ENCODE data around the gene DMTF1. TPM values are rescaled to one million over a fixed set of nuclear protein-coding genes. Genes with fewer than 3 reads are reported as not detected.

Gene DMTF1
- total and polyA plus RNA-seq, 10 of the 15 experiments (the other 5 are each of a cell fraction or from before 2014, with no cell fraction given), result 24.3 to 191 (median 72.0) TPM

DNA sequence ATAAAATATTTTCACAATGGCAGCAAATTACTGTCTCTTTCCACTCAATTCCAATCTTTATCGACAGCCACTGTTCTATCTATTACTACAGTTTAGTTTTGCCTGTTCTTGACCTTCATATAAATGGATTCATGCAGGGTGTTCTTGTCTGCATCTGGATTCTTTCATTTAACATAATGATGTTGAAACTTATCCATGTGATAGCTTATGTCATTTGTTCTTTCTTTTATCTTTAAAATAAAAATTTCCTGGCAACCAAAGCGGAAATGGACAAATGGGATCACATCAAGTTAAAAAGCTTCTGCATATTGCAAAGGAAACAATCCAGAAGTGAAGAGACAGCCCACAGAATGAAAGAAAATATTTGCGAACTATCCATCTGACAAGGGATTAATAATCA is 20.5 kb upstream of the DMTF1 start:
- ChIA-PET CTCF (interaction anchor here (1.0 kb wide), 1 partner anchor 23 kb away, joined by 3 read pairs; no protein-coding TSS in a partner anchor), RAD21 (ENCODE audit: unreplicated experiment) (no interaction called here), POLR2A (no interaction called here), SMC1A (ENCODE audit: uncharacterized antibody, unreplicated experiment) (no interaction called here)
- Histone ChIP-seq H3K27ac (ENCODE audit: control insufficient read depth, insufficient read depth) (no peak overlapping the region), H3K4me1 (ENCODE audit: control insufficient read depth, insufficient read depth, low read length) (peaks cover 27% of the 10 kb centered on the region), H3K9ac (ENCODE audit: control insufficient read depth, insufficient read depth, low read length) (no peak overlapping the region), H3K79me2 (ENCODE audit: control insufficient read depth, insufficient read depth, low read length) (no peaks in the 10 kb centered on the region), H2AFZ (ENCODE audit: control insufficient read depth, low read depth, low read length) (no peak overlapping the region), H3K9me3 (replicated peaks; ENCODE audit: control insufficient read depth, insufficient read depth, low read length) (no peaks in the 10 kb centered on the region; the same call in 2 of the 3 replicates), H4K20me1 (ENCODE audit: control insufficient read depth, insufficient read depth) (no peaks in the 10 kb centered on the region), H3K4me2 (ENCODE audit: control insufficient read depth, insufficient read depth) (no peak overlapping the region), H3K36me3 (ENCODE audit: control insufficient read depth in 2 of 2, insufficient read depth in 2 of 2, low read length in 1 of 2) (no peaks in the 10 kb centered on the region), H3K27me3 (replicated peaks in 1 of 2; ENCODE audit: control insufficient read depth in 2 of 2, insufficient read depth in 2 of 2, low read length in 1 of 2) (no peaks in the 10 kb centered on the region), H3K4me3 (no peak overlapping the region)
- FAIRE-seq, result no peak
- in situ Hi-C loops (cut with MboI), result no loop called here
- ATAC-seq, result no peak
- WGBS (ENCODE audit: insufficient coverage, insufficient replicate concordance, low lambda C conversion rate, missing lambda C conversion rate), result 96% methylated on average over 3 of the region's 3 CpGs
- TF ChIP-seq GATAD2B (conservative IDR thresholded peaks at IDR 0.05; ENCODE audit: low read depth) (no peak), ZNF384 (IDR thresholded peaks at IDR 0.05; ENCODE audit: borderline replicate concordance, low read depth, low read length) (no peak)
- TF ChIP-seq, protein P1, sequence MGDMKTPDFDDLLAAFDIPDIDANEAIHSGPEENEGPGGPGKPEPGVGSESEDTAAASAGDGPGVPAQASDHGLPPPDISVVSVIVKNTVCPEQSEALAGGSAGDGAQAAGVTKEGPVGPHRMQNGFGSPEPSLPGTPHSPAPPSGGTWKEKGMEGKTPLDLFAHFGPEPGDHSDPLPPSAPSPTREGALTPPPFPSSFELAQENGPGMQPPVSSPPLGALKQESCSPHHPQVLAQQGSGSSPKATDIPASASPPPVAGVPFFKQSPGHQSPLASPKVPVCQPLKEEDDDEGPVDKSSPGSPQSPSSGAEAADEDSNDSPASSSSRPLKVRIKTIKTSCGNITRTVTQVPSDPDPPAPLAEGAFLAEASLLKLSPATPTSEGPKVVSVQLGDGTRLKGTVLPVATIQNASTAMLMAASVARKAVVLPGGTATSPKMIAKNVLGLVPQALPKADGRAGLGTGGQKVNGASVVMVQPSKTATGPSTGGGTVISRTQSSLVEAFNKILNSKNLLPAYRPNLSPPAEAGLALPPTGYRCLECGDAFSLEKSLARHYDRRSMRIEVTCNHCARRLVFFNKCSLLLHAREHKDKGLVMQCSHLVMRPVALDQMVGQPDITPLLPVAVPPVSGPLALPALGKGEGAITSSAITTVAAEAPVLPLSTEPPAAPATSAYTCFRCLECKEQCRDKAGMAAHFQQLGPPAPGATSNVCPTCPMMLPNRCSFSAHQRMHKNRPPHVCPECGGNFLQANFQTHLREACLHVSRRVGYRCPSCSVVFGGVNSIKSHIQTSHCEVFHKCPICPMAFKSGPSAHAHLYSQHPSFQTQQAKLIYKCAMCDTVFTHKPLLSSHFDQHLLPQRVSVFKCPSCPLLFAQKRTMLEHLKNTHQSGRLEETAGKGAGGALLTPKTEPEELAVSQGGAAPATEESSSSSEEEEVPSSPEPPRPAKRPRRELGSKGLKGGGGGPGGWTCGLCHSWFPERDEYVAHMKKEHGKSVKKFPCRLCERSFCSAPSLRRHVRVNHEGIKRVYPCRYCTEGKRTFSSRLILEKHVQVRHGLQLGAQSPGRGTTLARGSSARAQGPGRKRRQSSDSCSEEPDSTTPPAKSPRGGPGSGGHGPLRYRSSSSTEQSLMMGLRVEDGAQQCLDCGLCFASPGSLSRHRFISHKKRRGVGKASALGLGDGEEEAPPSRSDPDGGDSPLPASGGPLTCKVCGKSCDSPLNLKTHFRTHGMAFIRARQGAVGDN (IDR thresholded peaks at IDR 0.05), result no peak
- DNase-seq (ENCODE audit: low read depth, low spot score), result no peak
- BruUV-seq (replicated peaks), result no TSS peak
- intact Hi-C loops (cut with micrococcal nuclease; ENCODE audit: unreplicated experiment), result no loop called here

DNA sequence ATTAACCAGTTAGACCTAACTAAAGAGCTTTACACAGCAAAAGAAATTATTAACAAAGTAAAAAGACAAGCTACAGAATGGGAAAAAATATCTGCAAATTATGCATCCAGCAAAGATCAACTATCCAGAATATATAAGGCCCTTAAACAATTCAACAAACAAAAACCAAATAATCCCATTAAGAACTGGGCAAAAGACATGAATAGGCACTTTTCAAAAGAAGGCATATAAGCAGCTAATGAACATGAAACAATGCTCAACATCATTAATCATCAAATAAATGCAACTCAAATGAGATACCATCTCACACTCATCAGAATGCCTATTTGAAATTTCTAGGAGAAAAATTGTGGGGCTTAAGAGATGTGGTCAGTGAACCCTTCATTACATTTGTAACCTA is 15.0 kb upstream of the DMTF1 start:
- H3K4me1 ChIP-seq (ENCODE audit: control insufficient read depth, insufficient read depth, low read length), result peaks cover 3% of the 10 kb centered on the region; the same call in 1 of the 2 replicates
- no peaks in the 10 kb centered on the region for H3K36me3 ChIP-seq (ENCODE audit: control insufficient read depth in 2 of 2, insufficient read depth in 2 of 2, low read length in 1 of 2)
- no peak overlapping the region for H3K4me3 ChIP-seq
- no peaks in the 10 kb centered on the region for H3K79me2 ChIP-seq (ENCODE audit: control insufficient read depth, insufficient read depth, low read length)
- ChIA-PET SMC1A (ENCODE audit: uncharacterized antibody, unreplicated experiment) (interaction anchor here (1.3 to 1.9 kb wide), 2 partner anchors 11 to 16 kb away, joined by 3 to 4 read pairs; no protein-coding TSS in a partner anchor), CTCF (interaction anchor here (0.9 kb wide), 1 partner anchor 13 kb away, joined by 3 read pairs; no protein-coding TSS in a partner anchor), POLR2A (no interaction called here), RAD21 (ENCODE audit: unreplicated experiment) (interaction anchor here (1.0 kb wide), 1 partner anchor 11 kb away, joined by 3 read pairs; no protein-coding TSS in a partner anchor)
- ATAC-seq, result no peak
- H3K9me3 ChIP-seq (replicated peaks; ENCODE audit: control insufficient read depth, insufficient read depth, low read length), result no peaks in the 10 kb centered on the region
- intact Hi-C loops (cut with micrococcal nuclease; ENCODE audit: unreplicated experiment) (no loop called here), in situ Hi-C loops (cut with MboI) (no loop called here)
- H3K4me2 ChIP-seq (ENCODE audit: control insufficient read depth, insufficient read depth), result no peak overlapping the region
- H3K9ac ChIP-seq (ENCODE audit: control insufficient read depth, insufficient read depth, low read length), result no peak overlapping the region
- FAIRE-seq, result no peak
- no peak overlapping the region for H2AFZ ChIP-seq (ENCODE audit: control insufficient read depth, low read depth, low read length)
- no peaks in the 10 kb centered on the region for H4K20me1 ChIP-seq (ENCODE audit: control insufficient read depth, insufficient read depth)
- no peak for DNase-seq (ENCODE audit: low read depth, low spot score)
- H3K27me3 ChIP-seq (replicated peaks in 1 of 2; ENCODE audit: control insufficient read depth in 2 of 2, insufficient read depth in 2 of 2, low read length in 1 of 2), result no peaks in the 10 kb centered on the region
- H3K27ac ChIP-seq (ENCODE audit: control insufficient read depth, insufficient read depth), result no peak overlapping the region
- no TSS peak for BruUV-seq (replicated peaks)
- TF ChIP-seq SRF (IDR thresholded peaks at IDR 0.05; ENCODE audit: low read depth in 2 of 2, low read length in 2 of 2) (no peak), TAF1 (IDR thresholded peaks at IDR 0.05; ENCODE audit: borderline replicate concordance, low read depth, low read length) (no peak), MTA2 (IDR thresholded peaks at IDR 0.05; ENCODE audit: low read depth) (no peak), ATF7 (IDR thresholded peaks at IDR 0.05; ENCODE audit: low read depth) (no peak), SUZ12 (IDR thresholded peaks at IDR 0.05; ENCODE audit: unreplicated experiment) (no peak), NR2C1 (IDR thresholded peaks at IDR 0.05) (no peak), HDAC6 (IDR thresholded peaks at IDR 0.05; ENCODE audit: unreplicated experiment) (no peak), CHD4 (IDR thresholded peaks at IDR 0.05) (no peak), NFIC (IDR thresholded peaks at IDR 0.05; ENCODE audit: low read depth, low read length) (no peak), TCF7 (IDR thresholded peaks at IDR 0.05; ENCODE audit: borderline replicate concordance) (no peak)
- TF ChIP-seq, protein P2, sequence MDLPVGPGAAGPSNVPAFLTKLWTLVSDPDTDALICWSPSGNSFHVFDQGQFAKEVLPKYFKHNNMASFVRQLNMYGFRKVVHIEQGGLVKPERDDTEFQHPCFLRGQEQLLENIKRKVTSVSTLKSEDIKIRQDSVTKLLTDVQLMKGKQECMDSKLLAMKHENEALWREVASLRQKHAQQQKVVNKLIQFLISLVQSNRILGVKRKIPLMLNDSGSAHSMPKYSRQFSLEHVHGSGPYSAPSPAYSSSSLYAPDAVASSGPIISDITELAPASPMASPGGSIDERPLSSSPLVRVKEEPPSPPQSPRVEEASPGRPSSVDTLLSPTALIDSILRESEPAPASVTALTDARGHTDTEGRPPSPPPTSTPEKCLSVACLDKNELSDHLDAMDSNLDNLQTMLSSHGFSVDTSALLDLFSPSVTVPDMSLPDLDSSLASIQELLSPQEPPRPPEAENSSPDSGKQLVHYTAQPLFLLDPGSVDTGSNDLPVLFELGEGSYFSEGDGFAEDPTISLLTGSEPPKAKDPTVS (IDR thresholded peaks at IDR 0.05; ENCODE audit: low read depth, low read length), result no peak

All from GM12878 (cell line).